ENCODE results near the gene CENPQ.

The CENPQ gene

GRCh38 chr6:49517919-49518318, 54.7 kb downstream of the CENPQ start:
- no peak overlapping the region for H3K9ac ChIP-seq (ENCODE audit: low read depth, low read length)
- no peaks in the 10 kb centered on the region for H3K4me1 ChIP-seq (ENCODE audit: insufficient read depth, low read length)
- no peaks in the 10 kb centered on the region for H3K36me3 ChIP-seq (ENCODE audit: insufficient read depth, low read length)
- DNase-seq (no peak), ATAC-seq (ENCODE audit: insufficient read depth, low read depth) (no peak)
- no peaks in the 10 kb centered on the region for H3K9me3 ChIP-seq (ENCODE audit: insufficient read depth, low read length, severe bottlenecking)
- no peak overlapping the region for H3K4me3 ChIP-seq (ENCODE audit: low read depth in 1 of 2, low read length in 2 of 2)
- no peak overlapping the region for H3K27ac ChIP-seq (ENCODE audit: low read length)
- H4K20me1 ChIP-seq (ENCODE audit: insufficient read depth, low read length), result no peaks in the 10 kb centered on the region
- H3K27me3 ChIP-seq (ENCODE audit: insufficient read depth, low read length, poor library complexity), result peaks cover 3% of the 10 kb centered on the region
- no peak for TF ChIP-seq EZH2 (IDR thresholded peaks at IDR 0.05; ENCODE audit: borderline replicate concordance, low read depth, low read length, severe bottlenecking)
- TF ChIP-seq CTCF (IDR thresholded peaks at IDR 0.05; ENCODE audit: borderline replicate concordance, extremely low read depth, low read length, poor library complexity, severe bottlenecking), result no peak
- no peak overlapping the region for H2AFZ ChIP-seq (ENCODE audit: low read depth, low read length)
- H3K4me2 ChIP-seq (ENCODE audit: insufficient read depth, low read length), result no peak overlapping the region
- no peaks in the 10 kb centered on the region for H3K79me2 ChIP-seq (ENCODE audit: insufficient read depth, low read length)

DNA sequence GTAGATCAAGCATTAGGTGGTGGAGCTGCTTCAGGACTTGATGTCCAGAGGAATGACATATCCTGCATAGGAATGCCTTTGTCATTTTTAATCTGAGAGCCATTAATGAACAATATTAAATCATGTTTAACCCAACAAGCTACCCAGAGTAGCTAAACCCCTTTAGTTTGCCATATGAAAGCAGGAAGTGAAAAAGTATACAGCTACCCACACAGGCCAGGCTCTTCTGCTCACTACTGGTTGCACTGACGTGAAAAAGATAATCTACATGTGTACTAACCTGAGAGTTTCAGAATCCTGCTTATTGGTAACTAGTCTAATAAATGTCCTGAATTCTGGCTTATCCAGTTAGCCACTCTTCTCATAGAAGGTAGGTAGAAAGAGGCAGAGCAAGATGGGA, 56.5 kb downstream of the CENPQ start:
- H4K20me1 ChIP-seq (ENCODE audit: insufficient read depth, low read length), result no peaks in the 10 kb centered on the region
- H3K36me3 ChIP-seq (ENCODE audit: insufficient read depth, low read length), result no peaks in the 10 kb centered on the region
- H2AFZ ChIP-seq (ENCODE audit: low read depth, low read length), result no peak overlapping the region
- H3K79me2 ChIP-seq (ENCODE audit: insufficient read depth, low read length), result no peaks in the 10 kb centered on the region
- ATAC-seq (ENCODE audit: insufficient read depth, low read depth), result no peak
- DNase-seq, result no peak
- no peak overlapping the region for H3K4me3 ChIP-seq (ENCODE audit: low read depth in 1 of 2, low read length in 2 of 2)
- no peak overlapping the region for H3K9ac ChIP-seq (ENCODE audit: low read depth, low read length)
- H3K27ac ChIP-seq (ENCODE audit: low read length), result no peak overlapping the region
- H3K9me3 ChIP-seq (ENCODE audit: insufficient read depth, low read length, severe bottlenecking), result no peaks in the 10 kb centered on the region
- no peak overlapping the region for H3K4me2 ChIP-seq (ENCODE audit: insufficient read depth, low read length)
- TF ChIP-seq CTCF (IDR thresholded peaks at IDR 0.05; ENCODE audit: borderline replicate concordance, extremely low read depth, low read length, poor library complexity, severe bottlenecking), result no peak
- no peak for TF ChIP-seq EZH2 (IDR thresholded peaks at IDR 0.05; ENCODE audit: borderline replicate concordance, low read depth, low read length, severe bottlenecking)
- peaks cover 4% of the 10 kb centered on the region for H3K27me3 ChIP-seq (ENCODE audit: insufficient read depth, low read length, poor library complexity)
- no peaks in the 10 kb centered on the region for H3K4me1 ChIP-seq (ENCODE audit: insufficient read depth, low read length)

GRCh38 chr6:49522710-49523593, 59.8 kb downstream of the CENPQ start:
- ATAC-seq (ENCODE audit: insufficient read depth, low read depth), result no peak

More at GRCh38 chr6:49522710-49523593, 59.8 kb downstream of the CENPQ start:
- no peaks in the 10 kb centered on the region for H3K79me2 ChIP-seq (ENCODE audit: insufficient read depth, low read length)
- no peak overlapping the region for H3K4me3 ChIP-seq (ENCODE audit: low read depth in 1 of 2, low read length in 2 of 2)
- no peak for TF ChIP-seq CTCF (IDR thresholded peaks at IDR 0.05; ENCODE audit: borderline replicate concordance, extremely low read depth, low read length, poor library complexity, severe bottlenecking)
- no peak overlapping the region for H3K9ac ChIP-seq (ENCODE audit: low read depth, low read length)
- H2AFZ ChIP-seq (ENCODE audit: low read depth, low read length), result no peak overlapping the region
- no peak overlapping the region for H3K4me2 ChIP-seq (ENCODE audit: insufficient read depth, low read length)
- peaks cover 7% of the 10 kb centered on the region for H3K27me3 ChIP-seq (ENCODE audit: insufficient read depth, low read length, poor library complexity)
- no peaks in the 10 kb centered on the region for H3K36me3 ChIP-seq (ENCODE audit: insufficient read depth, low read length)
- H3K4me1 ChIP-seq (ENCODE audit: insufficient read depth, low read length), result no peaks in the 10 kb centered on the region
- DNase-seq, result no peak
- H3K9me3 ChIP-seq (ENCODE audit: insufficient read depth, low read length, severe bottlenecking), result no peaks in the 10 kb centered on the region
- no peak overlapping the region for H3K27ac ChIP-seq (ENCODE audit: low read length)
- no peaks in the 10 kb centered on the region for H4K20me1 ChIP-seq (ENCODE audit: insufficient read depth, low read length)

All from DND-41 (cell line).